Activated T-cell treated with anti-CD3 and anti-CD28 coated beads, Interleukin-2, amount 50 U/mL, for 4 hours (primary cell): ENCODE data around the gene TP53BP2. TPM values are rescaled to one million over a fixed set of nuclear protein-coding genes. Genes with fewer than 3 reads are reported as not detected.

ENCODE experiments used
- ATAC-seq, 2 donors: fragments of 200-7000 bp; cut with Tn5 transposase; one replicate each; pipeline ENCODE4 v1.10.0; 2021
- DNase-seq: peaks from one replicate; pipeline ENCODE4 v3.0.0-alpha.2; 2020
- H3K27me3 Mint-ChIP-seq: one replicate; pipeline ENCODE4 v1.8.0; 2021; ENCODE audit warnings: low read depth, mixed read lengths
- H3K36me3 Mint-ChIP-seq: one replicate; pipeline ENCODE4 v1.8.0; 2022; ENCODE audit warnings: mixed read lengths; ENCODE audit not compliant: insufficient read depth
- H3K4me1 Mint-ChIP-seq: one replicate; pipeline ENCODE4 v1.8.0; 2021; ENCODE audit warnings: low read depth, mixed read lengths
- H3K4me3 Mint-ChIP-seq: one replicate; pipeline ENCODE4 v1.8.0; 2021; ENCODE audit warnings: mild to moderate bottlenecking, moderate library complexity, mixed read lengths
- H3K9me3 Mint-ChIP-seq: one replicate; pipeline ENCODE4 v1.8.0; 2021; ENCODE audit warnings: mixed read lengths
- total RNA-seq, 3 donors: library from RNA; stranded (reverse); gene quantifications; one replicate each; pipeline ENCODE4 v1.2.1, GENCODE V29; 2021

TP53BP2 gene
- total RNA-seq, 3 donors from 2014 or later: 60.9 to 89.1 (median 79.1) TPM

DNA sequence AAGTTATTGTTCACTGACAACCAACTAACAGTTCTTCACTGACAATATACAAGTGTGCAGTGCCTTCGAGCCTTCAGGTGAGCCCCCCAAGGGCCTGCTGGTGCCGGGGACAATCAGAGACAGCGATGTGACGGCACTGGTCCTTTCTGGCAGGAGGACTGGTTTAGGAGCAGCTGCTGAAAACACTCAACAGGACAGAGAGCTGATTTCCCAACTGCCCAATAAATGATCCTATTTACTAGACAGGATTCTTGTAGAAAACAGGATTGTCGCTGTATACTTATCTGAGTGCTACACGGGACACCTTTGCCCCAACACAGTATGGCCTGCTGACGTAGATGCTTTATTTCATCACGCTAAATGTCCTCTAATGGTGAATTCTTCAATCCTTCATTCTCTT, 65.4 kb downstream of the TP53BP2 start:
- Mint-ChIP-seq H3K36me3 (peaks cover 52% of the 10 kb centered on the region), H3K4me3 (no peak overlapping the region)

DNA sequence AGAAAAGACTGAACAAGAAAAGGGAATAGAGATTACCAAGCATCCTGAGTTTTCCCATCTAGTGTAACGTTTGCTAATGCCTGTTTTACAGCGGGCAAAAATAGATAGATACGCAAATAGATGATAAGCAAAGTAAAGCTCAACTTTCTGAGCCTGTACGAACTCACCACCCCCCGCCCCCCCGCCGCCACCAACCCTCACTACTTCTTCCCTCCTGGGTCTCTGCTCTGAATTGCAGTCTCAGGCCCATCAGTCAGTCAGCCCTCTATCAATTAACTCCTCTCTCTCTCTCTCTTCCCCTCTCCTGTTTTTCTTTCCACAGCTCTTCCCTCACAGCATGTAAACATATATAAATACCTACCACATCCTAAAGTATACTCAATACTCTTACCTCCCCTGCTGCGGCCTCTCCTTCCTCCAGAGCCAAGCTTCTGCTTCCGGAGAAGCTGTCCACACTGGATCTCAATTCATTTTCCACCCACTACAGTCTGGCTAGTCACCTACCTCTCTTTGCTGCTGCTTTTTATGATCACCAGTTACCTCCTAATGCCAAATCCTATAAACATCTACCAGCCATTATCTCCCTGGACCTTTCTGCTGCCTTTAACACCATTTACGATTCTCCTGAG, 68.8 kb downstream of the TP53BP2 start:
- peaks cover 60% of the 10 kb centered on the region for H3K36me3 Mint-ChIP-seq
- ATAC-seq (no peak), DNase-seq (no peak)
- H3K9me3 Mint-ChIP-seq: no peaks in the 10 kb centered on the region
- no peaks in the 10 kb centered on the region for H3K27me3 Mint-ChIP-seq
- H3K4me3 Mint-ChIP-seq: no peak overlapping the region
- H3K4me1 Mint-ChIP-seq: peaks cover 27% of the 10 kb centered on the region

More for the DNA sequence above, 65.4 kb downstream of the TP53BP2 start:
- Mint-ChIP-seq H3K27me3 (no peaks in the 10 kb centered on the region), H3K9me3 (no peaks in the 10 kb centered on the region), H3K4me1 (peaks cover 18% of the 10 kb centered on the region)
- no peak for ATAC-seq
- no peak for DNase-seq

DNA sequence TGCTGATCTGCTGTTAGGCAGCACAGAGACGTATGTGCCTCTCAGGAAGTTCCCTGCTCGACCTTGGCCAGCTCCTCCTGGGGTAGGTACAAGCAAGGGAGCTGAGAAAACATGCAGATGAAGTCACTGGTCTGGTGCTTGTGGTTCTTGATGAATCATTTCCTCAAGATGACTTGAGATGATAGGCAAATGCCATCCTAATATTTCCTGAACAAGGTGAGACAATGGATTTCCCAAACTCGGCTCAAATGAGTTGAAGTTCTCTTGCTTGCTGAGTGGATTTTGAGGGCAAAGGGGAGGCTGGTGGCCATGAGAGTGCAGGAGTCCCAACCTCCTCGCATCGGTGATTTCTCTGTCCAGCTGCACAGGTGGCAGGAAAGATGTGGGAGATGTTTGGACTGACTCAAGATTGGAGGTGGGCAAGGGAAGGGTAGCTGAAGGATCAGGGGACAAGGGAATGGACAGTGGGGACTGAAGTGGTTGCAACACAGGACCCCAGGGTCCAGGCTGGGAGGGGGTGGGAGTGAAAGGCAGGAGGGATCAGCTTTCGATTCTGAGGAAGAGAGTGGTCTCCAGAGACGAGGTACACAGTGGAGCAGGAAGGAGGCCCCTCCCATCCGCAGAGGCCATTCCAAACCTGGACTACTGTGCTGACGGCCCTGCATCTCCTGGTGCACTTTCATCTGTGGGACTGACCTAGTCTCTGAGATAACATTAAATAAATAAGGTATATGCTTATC, 69.5 kb downstream of the TP53BP2 start:
- H3K27me3 Mint-ChIP-seq: no peaks in the 10 kb centered on the region
- ATAC-seq (peak; percentile 84 to 86), DNase-seq (peak; percentile 38)
- peaks cover 65% of the 10 kb centered on the region for H3K36me3 Mint-ChIP-seq
- peaks cover 29% of the 10 kb centered on the region for H3K4me1 Mint-ChIP-seq
- no peaks in the 10 kb centered on the region for H3K9me3 Mint-ChIP-seq
- no peak overlapping the region for H3K4me3 Mint-ChIP-seq

DNA sequence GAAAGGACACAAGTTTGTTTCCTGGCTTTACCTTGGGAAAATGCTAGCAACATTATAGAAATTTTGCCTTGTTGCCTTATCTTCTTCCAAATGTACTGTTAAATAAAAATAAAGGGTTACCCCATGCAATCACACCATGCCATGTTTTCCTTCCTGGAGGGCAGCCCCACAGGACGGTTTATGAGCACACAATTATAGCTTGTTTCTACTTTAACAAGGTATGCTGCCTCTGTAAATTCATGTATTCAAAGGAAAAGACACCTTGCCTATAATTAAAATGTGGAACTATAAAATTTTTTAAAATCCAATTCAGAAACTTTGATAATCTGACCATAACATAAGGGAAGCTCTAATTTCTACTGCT, 70.1 kb downstream of the TP53BP2 start:
- no peak overlapping the region for H3K4me3 Mint-ChIP-seq
- ATAC-seq (no peak), DNase-seq (no peak)
- H3K27me3 Mint-ChIP-seq: no peaks in the 10 kb centered on the region
- H3K4me1 Mint-ChIP-seq: peaks cover 29% of the 10 kb centered on the region
- H3K9me3 Mint-ChIP-seq: no peaks in the 10 kb centered on the region
- peaks cover 65% of the 10 kb centered on the region for H3K36me3 Mint-ChIP-seq

DNA sequence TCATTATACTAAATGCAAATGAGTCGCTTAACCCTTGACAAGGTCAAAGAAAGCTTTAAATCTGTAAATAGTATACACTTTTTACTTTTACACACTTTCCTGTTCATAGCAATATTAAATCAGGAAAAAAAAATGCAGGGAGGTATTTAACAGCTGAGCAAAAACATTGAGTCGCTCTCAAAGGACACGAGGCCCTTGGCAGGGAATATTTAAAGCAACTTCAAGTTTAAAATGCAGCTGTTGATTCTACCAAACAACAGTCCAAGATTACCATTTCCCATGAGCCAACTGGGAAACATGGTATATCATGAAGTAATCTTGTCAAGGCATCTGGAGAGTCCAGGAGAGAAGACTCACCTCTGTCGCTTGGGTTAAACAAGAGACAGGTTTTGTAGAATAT, 70.7 kb downstream of the TP53BP2 start:
- Mint-ChIP-seq H3K27me3 (no peaks in the 10 kb centered on the region), H3K4me3 (no peak overlapping the region), H3K4me1 (peaks cover 29% of the 10 kb centered on the region), H3K36me3 (peaks cover 63% of the 10 kb centered on the region), H3K9me3 (no peaks in the 10 kb centered on the region)
- no peak for ATAC-seq
- DNase-seq: no peak

DNA sequence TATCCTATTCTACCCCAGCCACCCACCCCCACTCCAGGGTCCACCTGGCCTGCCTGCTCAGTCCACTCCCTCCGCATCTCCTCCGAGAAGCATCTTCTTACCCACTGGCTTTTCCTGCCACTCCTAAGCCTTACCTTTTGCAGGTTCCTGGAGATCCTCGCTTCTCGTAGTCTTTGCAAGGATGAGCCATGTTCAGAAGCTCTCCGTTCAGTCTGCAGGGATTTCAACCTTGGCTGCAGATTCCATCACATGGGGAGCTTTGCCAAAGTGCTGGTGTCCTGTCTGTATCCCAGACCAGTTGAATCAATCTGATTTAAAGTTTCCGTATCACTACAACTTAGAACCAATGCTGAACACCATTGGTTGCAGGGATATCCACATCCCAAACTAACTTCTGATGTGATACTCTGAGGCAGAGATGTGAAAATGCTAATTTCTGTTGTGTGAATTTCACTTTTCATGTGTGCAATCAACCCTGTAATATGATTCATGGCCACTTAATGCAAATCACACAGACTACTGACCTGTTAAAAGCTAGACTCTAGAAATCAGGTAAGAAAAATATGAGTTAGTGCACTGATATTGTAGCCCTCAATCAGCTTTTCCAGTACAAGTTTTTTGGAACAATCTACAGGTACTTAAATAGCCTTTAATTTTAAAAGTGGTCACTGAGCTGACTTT, 71.5 kb downstream of the TP53BP2 start:
- Mint-ChIP-seq H3K4me1 (peaks cover 29% of the 10 kb centered on the region), H3K9me3 (no peaks in the 10 kb centered on the region), H3K36me3 (peaks cover 66% of the 10 kb centered on the region), H3K4me3 (no peak overlapping the region), H3K27me3 (no peaks in the 10 kb centered on the region)
- DNase-seq (no peak), ATAC-seq (peak in 1 of 2 donors; percentile 28)

DNA sequence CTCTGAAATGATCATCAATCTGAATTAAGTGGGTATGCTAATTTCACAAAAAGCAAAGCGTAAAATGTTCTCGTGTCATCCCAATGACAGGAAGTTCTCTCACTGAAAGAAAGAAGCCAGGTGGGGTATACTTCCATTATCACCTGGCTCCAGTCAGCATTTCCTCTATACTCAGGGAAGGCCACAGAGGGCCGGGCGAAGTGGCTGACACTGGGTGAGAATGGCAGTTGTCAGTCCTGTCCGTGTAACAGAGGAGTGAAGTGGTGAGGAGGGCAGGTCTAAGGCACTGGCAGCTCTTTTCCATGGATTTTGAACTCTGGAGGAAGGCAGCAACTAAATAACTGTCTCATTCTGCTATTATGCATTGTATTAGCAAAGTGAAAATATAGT, 73.0 kb downstream of the TP53BP2 start:
- no peaks in the 10 kb centered on the region for H3K27me3 Mint-ChIP-seq
- peaks cover 61% of the 10 kb centered on the region for H3K36me3 Mint-ChIP-seq
- no peaks in the 10 kb centered on the region for H3K9me3 Mint-ChIP-seq
- DNase-seq (no peak), ATAC-seq (no peak)
- H3K4me3 Mint-ChIP-seq: no peak overlapping the region
- H3K4me1 Mint-ChIP-seq: peaks cover 29% of the 10 kb centered on the region

DNA sequence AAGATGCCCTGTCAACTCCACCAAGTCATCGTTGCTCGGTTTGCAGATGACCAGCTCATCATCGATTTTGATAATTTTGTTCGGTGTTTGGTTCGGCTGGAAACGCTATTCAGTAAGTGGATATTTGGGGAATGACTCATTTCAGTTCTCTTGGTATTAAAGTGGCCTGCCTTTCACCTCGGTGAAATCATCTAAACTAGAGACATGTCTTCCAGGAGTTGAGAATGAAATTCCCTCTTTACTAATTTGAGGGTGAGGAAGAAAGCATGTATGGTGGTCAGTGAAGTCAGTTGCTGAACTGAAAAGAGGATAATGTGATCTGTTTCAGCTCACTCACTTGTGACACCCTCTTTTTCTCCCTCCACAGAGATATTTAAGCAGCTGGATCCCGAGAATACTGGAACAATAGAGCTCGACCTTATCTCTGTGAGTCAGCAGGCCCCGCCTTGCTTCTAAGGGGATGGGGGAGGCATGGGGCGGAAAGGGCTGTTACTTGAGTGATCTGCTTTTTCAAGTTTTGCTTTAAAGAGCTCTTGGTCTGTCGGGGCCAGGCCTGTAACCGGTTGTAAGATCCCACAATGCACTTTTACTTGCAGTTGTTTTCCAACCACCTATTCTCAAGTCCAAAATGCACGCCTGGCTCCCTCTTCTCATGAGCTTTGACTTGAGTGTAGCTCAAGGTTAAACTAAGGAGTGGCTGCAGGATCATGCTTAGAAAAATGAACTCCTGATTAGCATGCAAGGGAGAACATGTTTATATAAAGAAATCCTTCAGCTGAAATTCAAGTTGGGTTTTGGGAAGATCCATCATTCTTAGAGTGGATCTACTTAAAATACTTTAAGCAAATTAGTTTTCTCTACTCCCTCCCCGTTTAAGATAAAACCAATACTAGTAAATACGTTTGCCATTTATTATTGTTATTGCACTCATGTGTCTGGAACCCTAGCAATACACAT, 73.7 kb downstream of the TP53BP2 start:
- Mint-ChIP-seq H3K4me3 (no peak overlapping the region), H3K4me1 (peaks cover 27% of the 10 kb centered on the region), H3K27me3 (no peaks in the 10 kb centered on the region), H3K36me3 (peaks cover 56% of the 10 kb centered on the region), H3K9me3 (no peaks in the 10 kb centered on the region)
- ATAC-seq: peak in 1 of 2 donors; percentile 15
- DNase-seq: no peak

DNA sequence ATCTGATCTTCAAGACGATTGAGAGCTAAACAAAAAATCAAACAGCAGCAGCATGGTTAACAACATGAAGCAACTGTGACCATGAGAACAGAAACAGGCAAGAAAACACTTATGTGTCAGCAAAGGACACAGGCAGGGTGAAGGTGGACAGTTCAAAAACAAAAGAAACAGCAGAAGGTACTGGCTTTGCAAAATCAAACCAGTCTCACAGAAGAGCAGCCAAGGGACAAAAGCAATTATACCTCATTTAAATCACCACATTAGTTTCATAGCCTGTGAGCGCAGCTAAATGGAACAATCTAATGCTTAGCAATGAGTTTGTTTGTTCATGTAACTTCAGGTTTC, 74.3 kb downstream of the TP53BP2 start:
- Mint-ChIP-seq H3K36me3 (peaks cover 56% of the 10 kb centered on the region), H3K9me3 (no peaks in the 10 kb centered on the region), H3K4me3 (no peak overlapping the region), H3K4me1 (peaks cover 22% of the 10 kb centered on the region), H3K27me3 (no peaks in the 10 kb centered on the region)
- ATAC-seq (peak in 1 of 2 donors; percentile 9), DNase-seq (no peak)

DNA sequence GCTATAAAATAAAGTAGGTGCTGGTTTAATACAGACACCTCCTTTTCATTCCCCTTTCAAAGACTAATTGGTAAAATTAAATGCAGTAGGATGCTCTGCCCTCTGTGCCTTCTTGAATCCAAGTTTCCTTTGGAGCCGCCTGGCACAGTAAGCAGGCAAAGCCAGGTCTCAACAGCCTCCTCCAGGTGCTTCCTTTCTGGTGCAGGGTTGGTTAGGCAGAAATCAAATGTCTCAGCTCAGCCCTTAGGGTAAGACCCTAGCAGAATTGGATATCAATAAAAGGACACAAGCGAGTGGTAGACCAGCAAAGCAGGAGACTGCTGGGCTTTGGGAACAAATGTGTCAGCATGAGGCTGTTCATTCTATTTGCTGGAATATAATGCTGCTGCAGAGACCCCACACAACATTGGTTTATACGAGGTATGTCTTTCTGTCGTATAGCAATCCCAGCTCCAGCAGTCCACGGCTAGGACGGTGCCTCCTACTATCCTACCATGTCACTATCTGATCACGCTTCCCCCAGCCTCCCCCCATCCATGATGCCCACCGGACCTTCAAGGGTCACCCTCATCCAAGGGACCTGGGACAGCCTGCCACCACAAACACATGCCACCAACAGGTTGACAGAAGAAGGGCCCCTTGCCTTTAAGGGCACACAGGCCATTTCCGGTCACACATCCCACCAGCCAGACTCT, 75.0 kb downstream of the TP53BP2 start:
- peaks cover 15% of the 10 kb centered on the region for H3K4me1 Mint-ChIP-seq
- H3K9me3 Mint-ChIP-seq: no peaks in the 10 kb centered on the region
- no peak overlapping the region for H3K4me3 Mint-ChIP-seq
- H3K27me3 Mint-ChIP-seq: no peaks in the 10 kb centered on the region
- DNase-seq (no peak), ATAC-seq (no peak)
- peaks cover 54% of the 10 kb centered on the region for H3K36me3 Mint-ChIP-seq

DNA sequence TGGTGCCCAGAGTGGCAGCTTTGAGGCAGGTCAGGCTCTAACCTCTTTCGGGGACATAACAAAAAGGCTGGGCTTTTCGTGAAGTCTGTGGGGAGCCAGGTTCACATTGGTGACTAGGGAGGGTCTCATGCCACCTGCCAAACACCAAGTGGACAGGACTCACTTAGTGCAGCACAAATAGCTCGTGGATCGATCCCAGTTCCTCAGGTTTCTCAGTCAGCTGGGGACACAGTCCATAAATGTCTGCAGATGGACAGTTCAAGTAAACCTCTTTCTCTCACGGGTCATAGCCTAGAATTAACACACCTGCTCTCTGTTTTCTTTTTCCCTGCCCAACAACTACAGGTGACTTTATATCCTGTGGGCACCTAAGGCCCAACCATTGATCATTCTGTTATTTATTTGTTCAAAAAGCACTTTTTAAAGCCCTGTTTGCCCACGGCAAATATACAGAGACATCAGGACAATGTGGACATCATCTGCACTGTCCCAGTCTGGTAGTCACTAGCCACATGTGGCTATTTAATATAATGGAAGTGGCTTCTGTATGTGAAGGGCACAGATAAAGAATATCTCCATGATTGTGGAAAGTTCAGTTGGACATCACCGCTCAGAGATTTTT, 79.9 kb downstream of the TP53BP2 start:
- H3K4me3 Mint-ChIP-seq: no peak overlapping the region
- no peak for DNase-seq
- H3K9me3 Mint-ChIP-seq: no peaks in the 10 kb centered on the region
- H3K27me3 Mint-ChIP-seq: no peaks in the 10 kb centered on the region
- no peaks in the 10 kb centered on the region for H3K4me1 Mint-ChIP-seq
- H3K36me3 Mint-ChIP-seq: peaks cover 38% of the 10 kb centered on the region
- ATAC-seq: no peak

DNA sequence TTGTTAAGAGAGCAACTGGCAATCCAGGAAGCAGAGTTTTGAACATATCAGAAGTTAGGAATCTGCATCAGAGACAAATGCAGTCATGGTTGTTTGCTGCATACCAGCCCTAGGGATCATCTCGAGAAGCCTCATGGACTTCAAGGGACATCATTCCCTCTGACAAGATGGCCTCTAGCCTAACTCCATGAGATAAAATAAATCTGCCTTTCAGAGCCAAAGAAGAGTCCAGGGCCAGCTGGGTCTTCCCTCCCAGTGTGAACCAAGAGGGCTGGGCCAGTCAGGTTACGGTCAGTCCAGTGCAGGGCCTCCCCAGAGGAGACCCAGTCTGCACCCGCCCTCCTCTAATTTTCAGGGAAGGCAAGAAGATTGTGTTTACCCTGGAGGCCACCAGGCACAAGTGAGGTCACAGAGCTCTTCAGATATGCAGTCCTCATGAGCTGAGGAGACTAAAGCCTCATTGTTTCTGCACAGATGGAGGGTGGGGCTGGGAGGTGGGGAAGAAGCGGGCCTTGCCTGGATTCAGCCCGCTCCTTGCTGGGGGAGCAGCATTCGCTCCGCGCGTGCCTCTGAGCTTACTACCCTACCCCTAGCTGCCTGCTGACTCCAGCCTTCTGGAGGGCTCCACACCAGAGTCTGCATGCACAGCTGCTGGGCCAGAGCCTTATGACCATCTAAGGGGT, 80.6 kb downstream of the TP53BP2 start:
- DNase-seq: no peak
- Mint-ChIP-seq H3K4me1 (no peaks in the 10 kb centered on the region), H3K4me3 (no peak overlapping the region), H3K9me3 (no peaks in the 10 kb centered on the region), H3K36me3 (peaks cover 37% of the 10 kb centered on the region), H3K27me3 (no peaks in the 10 kb centered on the region)
- ATAC-seq: peak in 1 of 2 donors; percentile 34

DNA sequence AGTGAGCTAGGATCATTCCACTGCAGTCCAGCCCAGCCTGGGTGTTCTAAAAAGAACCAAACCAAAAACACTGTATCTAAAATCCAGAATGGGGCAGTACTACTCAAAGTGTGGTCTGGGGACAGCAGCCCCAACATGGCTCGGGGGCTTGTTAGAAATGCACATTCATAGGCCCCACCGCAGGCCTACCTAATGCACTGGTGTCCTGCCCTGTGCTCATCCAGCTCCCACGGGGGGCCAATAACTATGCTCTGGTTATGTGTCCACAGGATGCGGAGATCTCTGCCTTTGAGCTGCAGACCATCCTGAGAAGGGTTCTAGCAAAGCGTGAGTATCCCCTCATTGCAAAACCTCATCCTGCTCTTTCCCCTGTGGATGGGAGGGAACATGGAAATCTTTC, 81.9 kb downstream of the TP53BP2 start:
- DNase-seq (no peak), ATAC-seq (no peak)
- Mint-ChIP-seq H3K4me1 (no peaks in the 10 kb centered on the region), H3K9me3 (no peaks in the 10 kb centered on the region), H3K27me3 (no peaks in the 10 kb centered on the region), H3K4me3 (no peak overlapping the region), H3K36me3 (peaks cover 32% of the 10 kb centered on the region)
